HepG2 (cell line): ENCODE results near the gene BMPER. TPM values are rescaled to one million over a fixed set of nuclear protein-coding genes. Genes with fewer than 3 reads are reported as not detected.

Experiments
- ATAC-seq: fragments of 200-7000 bp; cut with Tn5 transposase; 3 replicates; pipeline ENCODE4 v1.9.1; 2020; ENCODE audit warnings: mild to moderate bottlenecking, moderate library complexity
- BruUV-seq: library from RNA; stranded (reverse); fragments of 400-500 nt; replicated peaks from 2 replicates; lab custom pipeline; 2021; lab: Mats Ljungman, UMichigan
- CTCF ChIA-PET: fragments of 300-600 bp; formaldehyde crosslinking; extraction: SDS; loops from one replicate; lab custom pipeline; 2021; ENCODE audit warnings: low total read pairs, inconsistent platforms, low intra/inter-chr PET ratio; lab: Yijun Ruan, JAX
- POLR2A ChIA-PET: fragments of 350-600 bp; sonication (Branson Sonifier 250); formaldehyde crosslinking; loops from one replicate; lab custom pipeline; 2020; ENCODE audit warnings: antibody characterized with exemption, inconsistent platforms; lab: Yijun Ruan, JAX
- DNase-seq: peaks from one replicate; pipeline ENCODE4 v3.0.0-alpha.2; 2015; ENCODE audit warnings: low spot score
- FAIRE-seq: peaks from 3 replicates; lab custom pipeline; 2011; peaks lifted over from hg19 to GRCh38; lab: Jason Lieb, UNC
- H2AFZ ChIP-seq: one replicate; pipeline ENCODE4 v1.6.1; 2011; ENCODE audit warnings: low read length, inconsistent platforms
- H3K27ac ChIP-seq: fragments of 300-600 bp; 3 replicates; pipeline ENCODE4 v1.8.0; 2011; ENCODE audit warnings: mixed run types, mild to moderate bottlenecking, mixed read lengths, low read length, inconsistent platforms; ENCODE audit not compliant: insufficient read depth; ENCODE audit errors: extremely low read length
- H3K27me3 ChIP-seq, 2 experiments: fragments of 200-600 bp in 1 of 2; 2 replicates in 1 of 2; 3 replicates in 1 of 2; pipeline versions ENCODE4 v1.6.0 to v1.8.0; 2011; ENCODE audit warnings: low read length in 2 of 2, mild to moderate bottlenecking in 2 of 2, moderate library complexity in 2 of 2, inconsistent platforms in 1 of 2; ENCODE audit not compliant: insufficient read depth in 2 of 2, control insufficient read depth in 1 of 2
- H3K36me3 ChIP-seq, 2 experiments: fragments of 200-600 bp in 1 of 2; replicated peaks in 1 of 2; 2 replicates in 1 of 2; 3 replicates in 1 of 2; pipeline versions ENCODE4 v1.5.1 to v1.8.0; 2011; ENCODE audit warnings: low read length in 2 of 2, inconsistent platforms in 1 of 2; ENCODE audit not compliant: insufficient read depth in 2 of 2, control insufficient read depth in 1 of 2
- H3K4me1 ChIP-seq: 2 replicates; pipeline ENCODE4 v1.5.1; 2012; ENCODE audit warnings: low read length, inconsistent platforms; ENCODE audit not compliant: insufficient read depth
- H3K4me2 ChIP-seq: 2 replicates; pipeline ENCODE4 v1.6.0; 2011; ENCODE audit warnings: low read depth, low read length, inconsistent platforms
- H3K4me3 ChIP-seq, 3 experiments: fragments of 200-600 bp in 1 of 3; sonication (generic), shearing (Covaris generic) in 1 of 3; replicated peaks in 1 of 3; 2 replicates each; pipeline ENCODE4 v1.5.1; 2011 to 2016; ENCODE audit warnings: low read length in 3 of 3, inconsistent platforms in 2 of 3, low read depth in 2 of 3, mild to moderate bottlenecking in 2 of 3, control low read depth in 1 of 3, mixed read lengths in 1 of 3; ENCODE audit not compliant: insufficient read depth in 1 of 3
- H3K79me2 ChIP-seq: one replicate; pipeline ENCODE4 v1.6.1; 2011; ENCODE audit warnings: low read length, inconsistent platforms; ENCODE audit not compliant: insufficient read depth
- H3K9ac ChIP-seq: 2 replicates; pipeline ENCODE4 v1.6.0; 2011; ENCODE audit warnings: mild to moderate bottlenecking, low read depth, low read length, inconsistent platforms; ENCODE audit not compliant: insufficient read depth
- H3K9me3 ChIP-seq: 2 replicates; pipeline ENCODE4 v1.5.1; 2012; ENCODE audit warnings: mild to moderate bottlenecking, low read length
- H4K20me1 ChIP-seq: 2 replicates; pipeline ENCODE4 v1.6.0; 2011; ENCODE audit warnings: inconsistent platforms, mild to moderate bottlenecking, low read length, moderate library complexity; ENCODE audit not compliant: insufficient read depth
- HNF4G ChIP-seq, 2 experiments: sonication (generic) in 1 of 2; formaldehyde crosslinking in 1 of 2; IDR thresholded peaks; 2 replicates each; pipeline versions ENCODE4 v1.4.0 to v1.6.1; 2011 to 2020; ENCODE audit warnings: borderline replicate concordance in 2 of 2, low read depth in 2 of 2, mild to moderate bottlenecking in 2 of 2, low read length in 1 of 2, missing genetic modification reagents in 1 of 2, moderate library complexity in 1 of 2
- KLF16 ChIP-seq, 2 experiments: sonication (generic) in 1 of 2; formaldehyde crosslinking in 1 of 2; IDR thresholded peaks; 2 replicates each; pipeline versions ENCODE4 v1.6.1 to v1.8.0; 2016 to 2023; ENCODE audit warnings: missing genetic modification reagents in 2 of 2, missing compliant biosample characterization in 1 of 2
- NR2F2 ChIP-seq: IDR thresholded peaks from 2 replicates; pipeline ENCODE4 v1.6.1; 2012; ENCODE audit warnings: low read depth, inconsistent platforms, borderline replicate concordance
- PAWR ChIP-seq: sonication (generic); formaldehyde crosslinking; IDR thresholded peaks from 2 replicates; pipeline ENCODE4 v1.4.0; 2020; ENCODE audit warnings: missing genetic modification reagents, mild to moderate bottlenecking, borderline replicate concordance
- SMAD1 ChIP-seq: sonication (generic); formaldehyde crosslinking; IDR thresholded peaks from 2 replicates; pipeline ENCODE4 v1.4.0; 2020; ENCODE audit warnings: missing genetic modification reagents, low read depth, mild to moderate bottlenecking, borderline replicate concordance
- WGBS: methylation state at CpG from one replicate; pipeline ENCODE4 v1.1.6; 2017; ENCODE audit warnings: low lambda C conversion rate; 5-methylcytosine and 5-hydroxymethylcytosine counted together
- in situ Hi-C: cut with HindIII; loops from 2 replicates; pipeline ENCODE4 v1.10.0; 2017; ENCODE audit warnings: low pct_unique_long_range_greater_than_20kb; ENCODE audit not compliant: extremely low pct_ligation_motif_present
- intact Hi-C: fragments of 100-400 bp; cut with micrococcal nuclease; formaldehyde crosslinking; loops from one replicate; pipeline ENCODE4 v1.10.0; 2022; ENCODE audit not compliant: unreplicated experiment
- polyA plus RNA-seq, 8 experiments: library from polyadenylated mRNA; depleted of rRNA in 3 of 8; stranded (reverse) in 7 of 8; unstranded in 1 of 8; fragments of >200 nt; fragmentation: Illumina TruSeq in 4 of 8; extraction: Trizol in 4 of 8; gene quantifications; 2 replicates each; pipeline versions ENCODE4 v1.2.1 to v1.2.3, GENCODE V29; 2011 to 2016; ENCODE audit warnings: low read depth in 4 of 8, missing spikeins in 1 of 8, mixed read lengths in 1 of 8; ENCODE audit not compliant: insufficient read depth in 1 of 8
- total RNA-seq, 5 experiments: library from RNA; depleted of rRNA; stranded (reverse); fragments of >200 nt; fragmentation: Illumina TruSeq; extraction: Trizol; gene quantifications; 2 replicates each; pipeline ENCODE4 v1.2.3, GENCODE V29; 2016; ENCODE audit warnings: low read depth in 1 of 5
- TF ChIP-seq, protein P1 (sequence below): sonication (generic); formaldehyde crosslinking; IDR thresholded peaks from 2 replicates; pipeline ENCODE4 v1.5.1; 2020; ENCODE audit warnings: missing genetic modification reagents, mild to moderate bottlenecking, borderline replicate concordance
- TF ChIP-seq, protein P2 (sequence below): sonication (generic); formaldehyde crosslinking; conservative IDR thresholded peaks from 2 replicates; pipeline ENCODE4 v1.8.0; 2022; ENCODE audit warnings: mild to moderate bottlenecking, moderate library complexity, missing genetic modification reagents

Gene BMPER
- total and polyA plus RNA-seq, 2 of the 13 experiments (the other 11 are each of a cell fraction or from before 2014, with no cell fraction given) = not detected

DNA sequence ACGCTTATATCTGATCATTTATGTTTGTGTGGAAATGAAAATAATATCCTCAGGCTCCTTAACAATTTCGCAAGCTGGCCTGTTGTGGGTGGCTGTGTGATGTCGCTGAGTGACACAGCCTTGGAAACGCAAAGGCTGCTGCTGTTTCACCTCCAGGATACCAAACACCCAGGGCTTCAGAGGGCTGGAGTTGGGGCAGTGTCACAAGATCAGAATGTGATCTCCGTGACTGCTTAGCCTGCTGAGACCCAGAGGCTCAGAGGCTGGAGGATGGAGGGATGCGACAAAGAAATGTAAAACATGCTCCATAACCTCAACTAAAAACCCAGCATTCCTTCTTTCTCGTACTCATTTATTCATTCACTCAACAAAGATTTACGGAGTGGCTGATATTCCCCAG, 37.2 kb upstream of the BMPER start:
- in situ Hi-C loops = no loop called here
- H3K4me2 ChIP-seq = no peak overlapping the region
- no peaks in the 10 kb centered on the region for H3K79me2 ChIP-seq
- TF ChIP-seq, protein P1, sequence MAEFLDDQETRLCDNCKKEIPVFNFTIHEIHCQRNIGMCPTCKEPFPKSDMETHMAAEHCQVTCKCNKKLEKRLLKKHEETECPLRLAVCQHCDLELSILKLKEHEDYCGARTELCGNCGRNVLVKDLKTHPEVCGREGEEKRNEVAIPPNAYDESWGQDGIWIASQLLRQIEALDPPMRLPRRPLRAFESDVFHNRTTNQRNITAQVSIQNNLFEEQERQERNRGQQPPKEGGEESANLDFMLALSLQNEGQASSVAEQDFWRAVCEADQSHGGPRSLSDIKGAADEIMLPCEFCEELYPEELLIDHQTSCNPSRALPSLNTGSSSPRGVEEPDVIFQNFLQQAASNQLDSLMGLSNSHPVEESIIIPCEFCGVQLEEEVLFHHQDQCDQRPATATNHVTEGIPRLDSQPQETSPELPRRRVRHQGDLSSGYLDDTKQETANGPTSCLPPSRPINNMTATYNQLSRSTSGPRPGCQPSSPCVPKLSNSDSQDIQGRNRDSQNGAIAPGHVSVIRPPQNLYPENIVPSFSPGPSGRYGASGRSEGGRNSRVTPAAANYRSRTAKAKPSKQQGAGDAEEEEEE (CRISPR knock-in tag) = no peak
- no peak for TF ChIP-seq PAWR (CRISPR knock-in tag)
- no peak for TF ChIP-seq HNF4G (IDR thresholded peaks at IDR 0.05; ENCODE audit: borderline replicate concordance, low read depth, low read length)
- TF ChIP-seq HNF4G (CRISPR knock-in tag; IDR thresholded peaks at IDR 0.05; ENCODE audit: borderline replicate concordance, low read depth) = no peak
- TF ChIP-seq KLF16 (CRISPR knock-in tag; IDR thresholded peaks at IDR 0.05) = no peak
- no peak for TF ChIP-seq SMAD1 (CRISPR knock-in tag)
- no peak for TF ChIP-seq NR2F2
- TF ChIP-seq, protein P2, sequence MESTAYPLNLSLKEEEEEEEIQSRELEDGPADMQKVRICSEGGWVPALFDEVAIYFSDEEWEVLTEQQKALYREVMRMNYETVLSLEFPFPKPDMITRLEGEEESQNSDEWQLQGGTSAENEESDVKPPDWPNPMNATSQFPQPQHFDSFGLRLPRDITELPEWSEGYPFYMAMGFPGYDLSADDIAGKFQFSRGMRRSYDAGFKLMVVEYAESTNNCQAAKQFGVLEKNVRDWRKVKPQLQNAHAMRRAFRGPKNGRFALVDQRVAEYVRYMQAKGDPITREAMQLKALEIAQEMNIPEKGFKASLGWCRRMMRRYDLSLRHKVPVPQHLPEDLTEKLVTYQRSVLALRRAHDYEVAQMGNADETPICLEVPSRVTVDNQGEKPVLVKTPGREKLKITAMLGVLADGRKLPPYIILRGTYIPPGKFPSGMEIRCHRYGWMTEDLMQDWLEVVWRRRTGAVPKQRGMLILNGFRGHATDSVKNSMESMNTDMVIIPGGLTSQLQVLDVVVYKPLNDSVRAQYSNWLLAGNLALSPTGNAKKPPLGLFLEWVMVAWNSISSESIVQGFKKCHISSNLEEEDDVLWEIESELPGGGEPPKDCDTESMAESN (CRISPR knock-in tag) = no peak
- intact Hi-C loops = no loop called here
- no TSS peak for BruUV-seq
- H3K4me1 ChIP-seq = no peaks in the 10 kb centered on the region
- H3K27me3 ChIP-seq = peaks cover 0 to 17% of the 10 kb centered on the region in 2 experiments; a peak in 3 of 5 replicates
- no peaks in the 10 kb centered on the region for H4K20me1 ChIP-seq
- no peaks in the 10 kb centered on the region for H3K9me3 ChIP-seq
- FAIRE-seq (no peak), ATAC-seq (no peak), DNase-seq (no peak)
- WGBS = 34% methylated on average over 8 of the region's 8 CpGs
- ChIA-PET POLR2A (no interaction called here), CTCF (no interaction called here)
- H3K4me3 ChIP-seq = no peak overlapping the region
- H2AFZ ChIP-seq = no peak overlapping the region
- H3K27ac ChIP-seq = no peak overlapping the region
- no peaks in the 10 kb centered on the region for H3K36me3 ChIP-seq
- no peak overlapping the region for H3K9ac ChIP-seq
